Measurements from ENCODE around the gene CCDC198. TPM values are rescaled to one million over a fixed set of nuclear protein-coding genes. Genes with fewer than 3 reads are reported as not detected.

The CCDC198 gene
- total and polyA plus RNA-seq, 2 experiments from 2014 or later: not detected

DNA sequence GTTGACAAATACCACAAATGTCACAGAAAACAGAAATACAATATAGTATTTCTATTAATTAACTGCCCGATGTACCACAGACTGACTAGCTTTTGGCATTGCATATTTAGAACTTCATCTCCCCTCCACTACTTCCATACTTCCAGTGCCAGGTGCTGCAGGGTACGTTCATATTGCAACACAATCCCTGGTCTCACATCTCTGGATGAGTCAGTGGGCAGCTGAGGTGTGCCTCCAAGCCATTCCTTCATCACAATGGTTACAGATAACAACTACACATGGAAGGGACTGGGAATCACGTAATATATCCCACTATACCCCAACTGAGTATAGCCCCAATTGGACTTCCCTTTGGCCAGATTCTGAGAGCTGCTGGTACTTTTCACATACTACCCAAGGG is 31.1 kb downstream of the CCDC198 start (continued):
- TF ChIP-seq EZH2 (IDR thresholded peaks at IDR 0.05; ENCODE audit: low read depth, unreplicated experiment) (no peak), ZNF114 (CRISPR knock-in tag; IDR thresholded peaks at IDR 0.05) (no peak), JUNB (IDR thresholded peaks at IDR 0.05; ENCODE audit: unreplicated experiment) (no peak), POLR2AphosphoS5 (IDR thresholded peaks at IDR 0.05; ENCODE audit: low read depth) (no peak)

DNA sequence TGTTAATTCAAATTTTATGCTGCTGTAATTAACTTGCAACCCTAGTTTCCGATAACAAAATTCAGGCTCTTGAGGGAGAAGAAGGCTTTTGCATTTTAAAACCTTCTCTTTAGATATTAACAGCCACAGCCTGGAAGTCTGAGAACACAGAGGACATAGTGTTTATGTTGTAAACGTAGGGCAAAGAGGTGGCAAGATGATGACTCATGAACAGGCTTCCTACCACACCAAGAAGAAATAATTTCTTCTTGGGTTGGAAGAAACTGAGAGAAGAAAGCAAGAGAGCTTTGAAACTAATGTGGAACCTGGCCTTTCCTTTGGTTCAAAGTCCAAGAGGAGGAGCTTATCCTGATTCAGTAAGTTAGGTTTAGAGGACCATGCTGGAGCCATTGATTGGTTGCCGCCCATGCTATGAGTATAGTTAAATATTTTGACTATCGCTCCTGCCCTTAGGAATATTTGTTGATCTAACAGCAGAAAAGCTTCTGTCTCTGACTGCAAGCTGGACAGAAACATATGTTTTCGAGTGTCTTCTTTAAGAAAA is 31.8 kb downstream of the CCDC198 start:
- TF ChIP-seq, protein P1, sequence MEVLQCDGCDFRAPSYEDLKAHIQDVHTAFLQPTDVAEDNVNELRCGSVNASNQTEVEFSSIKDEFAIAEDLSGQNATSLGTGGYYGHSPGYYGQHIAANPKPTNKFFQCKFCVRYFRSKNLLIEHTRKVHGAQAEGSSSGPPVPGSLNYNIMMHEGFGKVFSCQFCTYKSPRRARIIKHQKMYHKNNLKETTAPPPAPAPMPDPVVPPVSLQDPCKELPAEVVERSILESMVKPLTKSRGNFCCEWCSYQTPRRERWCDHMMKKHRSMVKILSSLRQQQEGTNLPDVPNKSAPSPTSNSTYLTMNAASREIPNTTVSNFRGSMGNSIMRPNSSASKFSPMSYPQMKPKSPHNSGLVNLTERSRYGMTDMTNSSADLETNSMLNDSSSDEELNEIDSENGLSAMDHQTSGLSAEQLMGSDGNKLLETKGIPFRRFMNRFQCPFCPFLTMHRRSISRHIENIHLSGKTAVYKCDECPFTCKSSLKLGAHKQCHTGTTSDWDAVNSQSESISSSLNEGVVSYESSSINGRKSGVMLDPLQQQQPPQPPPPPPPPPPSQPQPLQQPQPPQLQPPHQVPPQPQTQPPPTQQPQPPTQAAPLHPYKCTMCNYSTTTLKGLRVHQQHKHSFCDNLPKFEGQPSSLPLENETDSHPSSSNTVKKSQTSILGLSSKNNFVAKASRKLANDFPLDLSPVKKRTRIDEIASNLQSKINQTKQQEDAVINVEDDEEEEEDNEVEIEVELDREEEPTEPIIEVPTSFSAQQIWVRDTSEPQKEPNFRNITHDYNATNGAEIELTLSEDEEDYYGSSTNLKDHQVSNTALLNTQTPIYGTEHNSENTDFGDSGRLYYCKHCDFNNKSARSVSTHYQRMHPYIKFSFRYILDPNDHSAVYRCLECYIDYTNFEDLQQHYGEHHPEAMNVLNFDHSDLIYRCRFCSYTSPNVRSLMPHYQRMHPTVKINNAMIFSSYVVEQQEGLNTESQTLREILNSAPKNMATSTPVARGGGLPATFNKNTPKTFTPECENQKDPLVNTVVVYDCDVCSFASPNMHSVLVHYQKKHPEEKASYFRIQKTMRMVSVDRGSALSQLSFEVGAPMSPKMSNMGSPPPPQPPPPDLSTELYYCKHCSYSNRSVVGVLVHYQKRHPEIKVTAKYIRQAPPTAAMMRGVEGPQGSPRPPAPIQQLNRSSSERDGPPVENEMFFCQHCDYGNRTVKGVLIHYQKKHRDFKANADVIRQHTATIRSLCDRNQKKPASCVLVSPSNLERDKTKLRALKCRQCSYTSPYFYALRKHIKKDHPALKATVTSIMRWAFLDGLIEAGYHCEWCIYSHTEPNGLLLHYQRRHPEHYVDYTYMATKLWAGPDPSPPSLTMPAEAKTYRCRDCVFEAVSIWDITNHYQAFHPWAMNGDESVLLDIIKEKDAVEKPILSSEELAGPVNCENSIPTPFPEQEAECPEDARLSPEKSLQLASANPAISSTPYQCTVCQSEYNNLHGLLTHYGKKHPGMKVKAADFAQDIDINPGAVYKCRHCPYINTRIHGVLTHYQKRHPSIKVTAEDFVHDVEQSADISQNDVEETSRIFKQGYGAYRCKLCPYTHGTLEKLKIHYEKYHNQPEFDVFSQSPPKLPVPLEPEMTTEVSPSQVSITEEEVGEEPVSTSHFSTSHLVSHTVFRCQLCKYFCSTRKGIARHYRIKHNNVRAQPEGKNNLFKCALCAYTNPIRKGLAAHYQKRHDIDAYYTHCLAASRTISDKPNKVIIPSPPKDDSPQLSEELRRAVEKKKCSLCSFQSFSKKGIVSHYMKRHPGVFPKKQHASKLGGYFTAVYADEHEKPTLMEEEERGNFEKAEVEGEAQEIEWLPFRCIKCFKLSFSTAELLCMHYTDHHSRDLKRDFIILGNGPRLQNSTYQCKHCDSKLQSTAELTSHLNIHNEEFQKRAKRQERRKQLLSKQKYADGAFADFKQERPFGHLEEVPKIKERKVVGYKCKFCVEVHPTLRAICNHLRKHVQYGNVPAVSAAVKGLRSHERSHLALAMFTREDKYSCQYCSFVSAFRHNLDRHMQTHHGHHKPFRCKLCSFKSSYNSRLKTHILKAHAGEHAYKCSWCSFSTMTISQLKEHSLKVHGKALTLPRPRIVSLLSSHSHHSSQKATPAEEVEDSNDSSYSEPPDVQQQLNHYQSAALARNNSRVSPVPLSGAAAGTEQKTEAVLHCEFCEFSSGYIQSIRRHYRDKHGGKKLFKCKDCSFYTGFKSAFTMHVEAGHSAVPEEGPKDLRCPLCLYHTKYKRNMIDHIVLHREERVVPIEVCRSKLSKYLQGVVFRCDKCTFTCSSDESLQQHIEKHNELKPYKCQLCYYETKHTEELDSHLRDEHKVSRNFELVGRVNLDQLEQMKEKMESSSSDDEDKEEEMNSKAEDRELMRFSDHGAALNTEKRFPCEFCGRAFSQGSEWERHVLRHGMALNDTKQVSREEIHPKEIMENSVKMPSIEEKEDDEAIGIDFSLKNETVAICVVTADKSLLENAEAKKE (CRISPR knock-in tag; IDR thresholded peaks at IDR 0.05): no peak
- no peak for TF ChIP-seq STAT1 (IDR thresholded peaks at IDR 0.05; ENCODE audit: unreplicated experiment)
- TF ChIP-seq, protein P2, sequence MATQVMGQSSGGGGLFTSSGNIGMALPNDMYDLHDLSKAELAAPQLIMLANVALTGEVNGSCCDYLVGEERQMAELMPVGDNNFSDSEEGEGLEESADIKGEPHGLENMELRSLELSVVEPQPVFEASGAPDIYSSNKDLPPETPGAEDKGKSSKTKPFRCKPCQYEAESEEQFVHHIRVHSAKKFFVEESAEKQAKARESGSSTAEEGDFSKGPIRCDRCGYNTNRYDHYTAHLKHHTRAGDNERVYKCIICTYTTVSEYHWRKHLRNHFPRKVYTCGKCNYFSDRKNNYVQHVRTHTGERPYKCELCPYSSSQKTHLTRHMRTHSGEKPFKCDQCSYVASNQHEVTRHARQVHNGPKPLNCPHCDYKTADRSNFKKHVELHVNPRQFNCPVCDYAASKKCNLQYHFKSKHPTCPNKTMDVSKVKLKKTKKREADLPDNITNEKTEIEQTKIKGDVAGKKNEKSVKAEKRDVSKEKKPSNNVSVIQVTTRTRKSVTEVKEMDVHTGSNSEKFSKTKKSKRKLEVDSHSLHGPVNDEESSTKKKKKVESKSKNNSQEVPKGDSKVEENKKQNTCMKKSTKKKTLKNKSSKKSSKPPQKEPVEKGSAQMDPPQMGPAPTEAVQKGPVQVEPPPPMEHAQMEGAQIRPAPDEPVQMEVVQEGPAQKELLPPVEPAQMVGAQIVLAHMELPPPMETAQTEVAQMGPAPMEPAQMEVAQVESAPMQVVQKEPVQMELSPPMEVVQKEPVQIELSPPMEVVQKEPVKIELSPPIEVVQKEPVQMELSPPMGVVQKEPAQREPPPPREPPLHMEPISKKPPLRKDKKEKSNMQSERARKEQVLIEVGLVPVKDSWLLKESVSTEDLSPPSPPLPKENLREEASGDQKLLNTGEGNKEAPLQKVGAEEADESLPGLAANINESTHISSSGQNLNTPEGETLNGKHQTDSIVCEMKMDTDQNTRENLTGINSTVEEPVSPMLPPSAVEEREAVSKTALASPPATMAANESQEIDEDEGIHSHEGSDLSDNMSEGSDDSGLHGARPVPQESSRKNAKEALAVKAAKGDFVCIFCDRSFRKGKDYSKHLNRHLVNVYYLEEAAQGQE (IDR thresholded peaks at IDR 0.05; ENCODE audit: unreplicated experiment): no peak
- no peak for TF ChIP-seq ZNF114 (CRISPR knock-in tag; IDR thresholded peaks at IDR 0.05)
- TF ChIP-seq ZNF331 (CRISPR knock-in tag; IDR thresholded peaks at IDR 0.05; ENCODE audit: low read depth): no peak
- TF ChIP-seq, protein P3, sequence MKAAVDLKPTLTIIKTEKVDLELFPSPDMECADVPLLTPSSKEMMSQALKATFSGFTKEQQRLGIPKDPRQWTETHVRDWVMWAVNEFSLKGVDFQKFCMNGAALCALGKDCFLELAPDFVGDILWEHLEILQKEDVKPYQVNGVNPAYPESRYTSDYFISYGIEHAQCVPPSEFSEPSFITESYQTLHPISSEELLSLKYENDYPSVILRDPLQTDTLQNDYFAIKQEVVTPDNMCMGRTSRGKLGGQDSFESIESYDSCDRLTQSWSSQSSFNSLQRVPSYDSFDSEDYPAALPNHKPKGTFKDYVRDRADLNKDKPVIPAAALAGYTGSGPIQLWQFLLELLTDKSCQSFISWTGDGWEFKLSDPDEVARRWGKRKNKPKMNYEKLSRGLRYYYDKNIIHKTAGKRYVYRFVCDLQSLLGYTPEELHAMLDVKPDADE (IDR thresholded peaks at IDR 0.05): no peak
- TF ChIP-seq NANOG (IDR thresholded peaks at IDR 0.05; ENCODE audit: borderline replicate concordance): no peak
- no peak for TF ChIP-seq CREB1 (CRISPR knock-in tag; IDR thresholded peaks at IDR 0.05; ENCODE audit: low read depth)
- TF ChIP-seq POLR2AphosphoS5 (IDR thresholded peaks at IDR 0.05; ENCODE audit: low read depth): no peak
- TF ChIP-seq EZH2 (IDR thresholded peaks at IDR 0.05; ENCODE audit: low read depth, unreplicated experiment): no peak
- TF ChIP-seq, protein P4, sequence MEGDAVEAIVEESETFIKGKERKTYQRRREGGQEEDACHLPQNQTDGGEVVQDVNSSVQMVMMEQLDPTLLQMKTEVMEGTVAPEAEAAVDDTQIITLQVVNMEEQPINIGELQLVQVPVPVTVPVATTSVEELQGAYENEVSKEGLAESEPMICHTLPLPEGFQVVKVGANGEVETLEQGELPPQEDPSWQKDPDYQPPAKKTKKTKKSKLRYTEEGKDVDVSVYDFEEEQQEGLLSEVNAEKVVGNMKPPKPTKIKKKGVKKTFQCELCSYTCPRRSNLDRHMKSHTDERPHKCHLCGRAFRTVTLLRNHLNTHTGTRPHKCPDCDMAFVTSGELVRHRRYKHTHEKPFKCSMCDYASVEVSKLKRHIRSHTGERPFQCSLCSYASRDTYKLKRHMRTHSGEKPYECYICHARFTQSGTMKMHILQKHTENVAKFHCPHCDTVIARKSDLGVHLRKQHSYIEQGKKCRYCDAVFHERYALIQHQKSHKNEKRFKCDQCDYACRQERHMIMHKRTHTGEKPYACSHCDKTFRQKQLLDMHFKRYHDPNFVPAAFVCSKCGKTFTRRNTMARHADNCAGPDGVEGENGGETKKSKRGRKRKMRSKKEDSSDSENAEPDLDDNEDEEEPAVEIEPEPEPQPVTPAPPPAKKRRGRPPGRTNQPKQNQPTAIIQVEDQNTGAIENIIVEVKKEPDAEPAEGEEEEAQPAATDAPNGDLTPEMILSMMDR (conservative IDR thresholded peaks at IDR 0.05; ENCODE audit: low read depth in 2 of 2): no peak
- no peak for TF ChIP-seq EZH2phosphoT487 (IDR thresholded peaks at IDR 0.05; ENCODE audit: unreplicated experiment)
- TF ChIP-seq JUNB (IDR thresholded peaks at IDR 0.05; ENCODE audit: unreplicated experiment): no peak

More for the DNA sequence above, 31.8 kb downstream of the CCDC198 start:
- no peaks in the 10 kb centered on the region for H3K36me3 ChIP-seq (ENCODE audit: insufficient read depth)
- no peak overlapping the region for H2AFZ ChIP-seq
- Mint-ChIP-seq H3K9me3 (no peaks in the 10 kb centered on the region), H3K4me1 (no peaks in the 10 kb centered on the region), H3K27me3 (ENCODE audit: insufficient read depth, low read depth, poor library complexity) (no peaks in the 10 kb centered on the region), H3K27ac (no peak overlapping the region), H3K4me3 (no peak overlapping the region), H3K36me3 (ENCODE audit: low read depth) (no peaks in the 10 kb centered on the region)
- no peaks in the 10 kb centered on the region for H3K27me3 ChIP-seq (ENCODE audit: insufficient read depth)
- no peaks in the 10 kb centered on the region for H3F3A ChIP-seq (replicated peaks; ENCODE audit: low read depth)
- no peak overlapping the region for H3K4me2 ChIP-seq
- H4K20me1 ChIP-seq (replicated peaks; ENCODE audit: insufficient read depth): no peaks in the 10 kb centered on the region
- DNase-seq (ENCODE audit: low spot score) (no peak), ATAC-seq (no peak)
- no peaks in the 10 kb centered on the region for H3K4me1 ChIP-seq (ENCODE audit: insufficient read depth)
- H3K79me2 ChIP-seq (replicated peaks; ENCODE audit: insufficient read depth): no peaks in the 10 kb centered on the region
- 0 out of 2 replicates have a peak, but pooled peaks cover 6% of the 10 kb centered on the region for H3K9me2 ChIP-seq (ENCODE audit: insufficient read depth)
- no peak overlapping the region for H3K4me3 ChIP-seq
- no peak overlapping the region for H3K27ac ChIP-seq (ENCODE audit: low read depth)
